Measurements from ENCODE around the gene TBXAS1.

DNA sequence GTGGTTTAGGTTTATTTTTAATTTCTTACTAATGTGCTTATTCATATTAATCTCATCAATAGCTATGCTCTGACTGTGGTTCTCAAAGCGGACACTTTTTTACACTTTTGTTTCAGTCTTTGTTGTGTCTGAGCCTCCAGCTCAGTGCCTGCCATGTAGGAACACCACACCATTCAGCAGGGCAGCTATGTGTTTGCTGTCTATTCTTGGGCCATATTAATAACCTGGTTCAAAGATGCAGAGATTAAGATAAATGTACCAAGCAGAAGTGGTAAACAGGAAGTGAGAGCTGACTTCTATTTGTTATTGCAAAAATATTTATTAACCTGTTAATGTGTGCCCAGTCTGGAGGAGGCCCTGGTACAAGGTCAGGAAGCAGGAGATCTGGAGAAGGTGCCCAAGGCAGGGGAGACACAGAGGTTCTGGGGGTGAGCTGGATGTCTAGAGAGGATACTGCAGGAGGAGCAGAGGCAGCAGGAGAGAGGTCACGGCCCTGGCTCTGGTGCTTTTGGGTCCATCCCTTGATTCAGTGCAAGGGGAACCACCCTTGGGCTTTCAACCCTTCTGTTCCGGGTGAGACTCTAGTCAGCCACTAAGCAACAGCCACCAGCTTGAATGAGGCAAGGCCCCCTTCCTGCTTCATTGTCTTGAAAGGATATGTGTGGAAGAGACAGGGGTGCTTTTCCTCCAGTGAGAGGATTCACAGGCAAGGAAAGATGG is 1.9 kb downstream of the TBXAS1 start:
- TF ChIP-seq, protein P1, sequence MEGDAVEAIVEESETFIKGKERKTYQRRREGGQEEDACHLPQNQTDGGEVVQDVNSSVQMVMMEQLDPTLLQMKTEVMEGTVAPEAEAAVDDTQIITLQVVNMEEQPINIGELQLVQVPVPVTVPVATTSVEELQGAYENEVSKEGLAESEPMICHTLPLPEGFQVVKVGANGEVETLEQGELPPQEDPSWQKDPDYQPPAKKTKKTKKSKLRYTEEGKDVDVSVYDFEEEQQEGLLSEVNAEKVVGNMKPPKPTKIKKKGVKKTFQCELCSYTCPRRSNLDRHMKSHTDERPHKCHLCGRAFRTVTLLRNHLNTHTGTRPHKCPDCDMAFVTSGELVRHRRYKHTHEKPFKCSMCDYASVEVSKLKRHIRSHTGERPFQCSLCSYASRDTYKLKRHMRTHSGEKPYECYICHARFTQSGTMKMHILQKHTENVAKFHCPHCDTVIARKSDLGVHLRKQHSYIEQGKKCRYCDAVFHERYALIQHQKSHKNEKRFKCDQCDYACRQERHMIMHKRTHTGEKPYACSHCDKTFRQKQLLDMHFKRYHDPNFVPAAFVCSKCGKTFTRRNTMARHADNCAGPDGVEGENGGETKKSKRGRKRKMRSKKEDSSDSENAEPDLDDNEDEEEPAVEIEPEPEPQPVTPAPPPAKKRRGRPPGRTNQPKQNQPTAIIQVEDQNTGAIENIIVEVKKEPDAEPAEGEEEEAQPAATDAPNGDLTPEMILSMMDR (IDR thresholded peaks at IDR 0.05): no peak
- no peak for TF ChIP-seq POLR2A (IDR thresholded peaks at IDR 0.05)

All from heart left ventricle (tissue), 13 donors.